Right lobe of liver (tissue), 6 donors: Measurements from ENCODE around the gene PADI2. TPM values are rescaled to one million over a fixed set of nuclear protein-coding genes. Genes with fewer than 3 reads are reported as not detected.

ENCODE experiments used
- ATAC-seq, 4 donors: fragments of 200-7000 bp; cut with Tn5 transposase; one replicate each; pipeline ENCODE4 v1.9.1; 2020; ENCODE audit warnings: mild to moderate bottlenecking in 4 of 4, moderate library complexity in 4 of 4
- DNase-seq, 3 donors: peaks; one replicate each; pipeline ENCODE4 v3.0.0-alpha.2; 2020
- H3K27ac ChIP-seq, 3 donors: fragments of 200-600 bp; one replicate each; pipeline ENCODE4 v1.8.0; 2022
- H3K27me3 ChIP-seq, 2 donors: fragments of 200-600 bp; one replicate each; pipeline ENCODE4 v1.8.0; 2022
- H3K36me3 ChIP-seq, 4 donors: fragments of 200-600 bp; sonication (generic) in 1 of 4; one replicate each; pipeline versions ENCODE4 v1.5.1 to v1.8.0; 2017 to 2022; ENCODE audit warnings: control low read depth in 1 of 4
- H3K4me1 ChIP-seq, 4 donors: fragments of 200-600 bp; sonication (generic) in 1 of 4; one replicate each; pipeline versions ENCODE4 v1.5.1 to v1.8.0; 2017 to 2022; ENCODE audit warnings: control low read depth in 1 of 4
- H3K4me3 ChIP-seq, 3 donors: fragments of 200-600 bp; one replicate each; pipeline ENCODE4 v1.8.0; 2022
- H3K9me3 ChIP-seq, 4 donors: fragments of 200-600 bp; sonication (generic) in 1 of 4; one replicate each; pipeline versions ENCODE4 v1.5.1 to v1.8.0; 2017 to 2022; ENCODE audit warnings: control low read depth in 1 of 4
- CTCF ChIP-seq, 4 donors: fragments of 200-600 bp in 3 of 4; fragments of 450-650 bp in 1 of 4; IDR thresholded peaks; one replicate each; pipeline versions ENCODE4 v1.5.1 to v1.8.0; 2016 to 2022; ENCODE audit warnings: antibody characterized with exemption in 4 of 4, mild to moderate bottlenecking in 2 of 4
- POLR2A ChIP-seq: fragments of 450-650 bp; IDR thresholded peaks from one replicate; pipeline ENCODE4 v1.6.1; 2017; ENCODE audit warnings: antibody characterized with exemption, mild to moderate bottlenecking
- WGBS: methylation state at CpG from one replicate; pipeline ENCODE4 v1.1.6; 2018; ENCODE audit warnings: low coverage, low lambda C conversion rate; ENCODE audit not compliant: insufficient coverage; ENCODE audit errors: missing lambda C conversion rate; 5-methylcytosine and 5-hydroxymethylcytosine counted together
- intact Hi-C, 2 donors: fragments of 100-400 bp; cut with DNase I; formaldehyde crosslinking; loops; one replicate each; pipeline versions ENCODE4 v1.11.2 to v1.14.1; 2022
- total RNA-seq, 6 experiments: library from RNA; depleted of rRNA in 2 of 6; stranded (reverse); fragments of >200 nt in 2 of 6; fragmentation: NEBNext Ultra II Directional in 3 of 6; extraction: Animal tissue kit (Norgen Biotek cat#: 25700) in 3 of 6; gene quantifications; one replicate each; pipeline versions ENCODE4 v1.1.0 to v1.2.4, GENCODE V29; 2016 to 2023
- donor health status: DM: no; HTN: yes; CAD: no.
- donor health status: DM: no; HTN: no; CAD: no.
- donor health status: DM: no; HTN: no; CAD: no.
- donor health status: DM: no; HTN: yes; CAD: no.
- donor health status: DM: no; HTN: yes; CAD: no.

PADI2 gene
- total RNA-seq, 6 experiments from 2014 or later = 0.20 to 1.4 (median 0.78) TPM

GRCh38 chr1:17161926-17162800, 42.9 kb upstream of the PADI2 start:
- TF ChIP-seq CTCF (IDR thresholded peaks at IDR 0.05) = no peak
- no peak for TF ChIP-seq POLR2A
- H3K36me3 ChIP-seq = no peaks in the 10 kb centered on the region
- intact Hi-C loops = no loop called here
- no peaks in the 10 kb centered on the region for H3K27me3 ChIP-seq
- H3K9me3 ChIP-seq = no peaks in the 10 kb centered on the region
- ATAC-seq (no peak), DNase-seq (no peak)
- no peak overlapping the region for H3K4me3 ChIP-seq
- no peaks in the 10 kb centered on the region for H3K4me1 ChIP-seq
- no peak overlapping the region for H3K27ac ChIP-seq
- WGBS = 43% methylated on average over 2 of the region's 20 CpGs

GRCh38 chr1:17161137-17161740, 42.0 kb upstream of the PADI2 start:
- no peak for ATAC-seq
- TF ChIP-seq CTCF (IDR thresholded peaks at IDR 0.05) (no peak), POLR2A (no peak)
- intact Hi-C loops = no loop called here
- Histone ChIP-seq H3K27ac (no peak overlapping the region), H3K4me1 (no peaks in the 10 kb centered on the region), H3K27me3 (no peaks in the 10 kb centered on the region), H3K36me3 (no peaks in the 10 kb centered on the region), H3K4me3 (no peak overlapping the region), H3K9me3 (no peaks in the 10 kb centered on the region)
- DNase-seq = no peak
- WGBS = 59% methylated on average over 3 of the region's 3 CpGs

- Histone ChIP-seq H3K27me3 (no peaks in the 10 kb centered on the region), H3K36me3 (no peaks in the 10 kb centered on the region), H3K4me3 (no peak overlapping the region), H3K9me3 (no peaks in the 10 kb centered on the region), H3K27ac (no peak overlapping the region), H3K4me1 (no peaks in the 10 kb centered on the region)
- no peak for TF ChIP-seq CTCF (IDR thresholded peaks at IDR 0.05)
- TF ChIP-seq POLR2A = no peak
- intact Hi-C loops = no loop called here
- WGBS = 90% methylated on average over 2 of the region's 2 CpGs
- ATAC-seq (no peak), DNase-seq (no peak)
These were observed 39.7 kb upstream of the PADI2 start for GRCh38 chr1:17158961-17159360.

- H3K9me3 ChIP-seq = no peaks in the 10 kb centered on the region
- no peaks in the 10 kb centered on the region for H3K36me3 ChIP-seq
- H3K4me3 ChIP-seq = no peak overlapping the region
- peak in 2 of 4 donors; percentile 19 to 59 for ATAC-seq
- H3K27me3 ChIP-seq = no peaks in the 10 kb centered on the region
- TF ChIP-seq POLR2A (no peak), CTCF (IDR thresholded peaks at IDR 0.05) (no peak)
- no peak overlapping the region for H3K27ac ChIP-seq
- DNase-seq = no peak
- no peaks in the 10 kb centered on the region for H3K4me1 ChIP-seq
- intact Hi-C loops = no loop called here
- WGBS = 34% methylated on average over 3 of the region's 3 CpGs
These were observed 36.9 kb upstream of the PADI2 start for GRCh38 chr1:17156108-17156507.
